Prostate gland (tissue), 2 donors: ENCODE measurements around the gene EVI5. TPM values are rescaled to one million over a fixed set of nuclear protein-coding genes. Genes with fewer than 3 reads are reported as not detected.

Source experiments
- DNase-seq: peaks from one replicate; pipeline ENCODE4 v3.0.0-alpha.2; 2019; ENCODE audit warnings: low spot score
- H3K27ac ChIP-seq, 2 donors: fragments of 200-600 bp; sonication (generic); 2 replicates each; pipeline ENCODE4 v1.5.1; 2017 to 2019
- H3K27me3 ChIP-seq: fragments of 200-600 bp; sonication (generic); replicated peaks from 2 replicates; pipeline ENCODE4 v1.5.1; 2019; ENCODE audit not compliant: insufficient read depth
- H3K36me3 ChIP-seq, 2 donors: fragments of 200-600 bp; sonication (generic); 1 replicate in 1 of 2; 2 replicates in 1 of 2; pipeline versions ENCODE4 v1.5.1 to v1.8.1; 2017 to 2019
- H3K4me1 ChIP-seq: fragments of 200-600 bp; sonication (generic); replicated peaks from 2 replicates; pipeline ENCODE4 v1.5.1; 2019
- H3K4me3 ChIP-seq, 2 donors: fragments of 200-600 bp; sonication (generic); 2 replicates each; pipeline ENCODE4 v1.5.1; 2017 to 2019
- H3K9me3 ChIP-seq: fragments of 200-600 bp; sonication (generic); 2 replicates; pipeline ENCODE4 v1.5.1; 2017
- CTCF ChIP-seq, 4 experiments: fragments of 200-600 bp in 2 of 4; fragments of 450-650 bp in 2 of 4; sonication (generic) in 2 of 4; IDR thresholded peaks; 1 replicate in 3 of 4; 2 replicates in 1 of 4; pipeline ENCODE4 v1.5.1; 2016 to 2019; ENCODE audit warnings: antibody characterized with exemption in 4 of 4, mild to moderate bottlenecking in 2 of 4, moderate library complexity in 2 of 4
- POLR2A ChIP-seq: fragments of 450-650 bp; IDR thresholded peaks from one replicate; pipeline ENCODE4 v1.6.1; 2016; ENCODE audit warnings: antibody characterized with exemption, mild to moderate bottlenecking
- POLR2AphosphoS5 ChIP-seq: sonication (generic); formaldehyde crosslinking; IDR thresholded peaks from one replicate; pipeline ENCODE4 v1.6.1; 2017; ENCODE audit warnings: antibody characterized with exemption
- WGBS: methylation state at CpG from one replicate; pipeline ENCODE4 v1.1.5; 2018; 5-methylcytosine and 5-hydroxymethylcytosine counted together
- intact Hi-C: fragments of 100-400 bp; cut with DNase I; formaldehyde crosslinking; loops from one replicate; pipeline ENCODE4 v1.14.2; 2022
- total RNA-seq, 2 donors: library from RNA; depleted of rRNA; stranded (reverse); fragments of >200 nt; gene quantifications; one replicate each; pipeline ENCODE4 v1.1.0, GENCODE V29; 2016

The EVI5 gene
- total RNA-seq, 2 donors from 2014 or later, result 22.2 to 38.6 TPM

GRCh38 chr1:92563457-92564216, 221.3 kb downstream of the EVI5 start:
- Histone ChIP-seq H3K4me1 (no peaks in the 10 kb centered on the region), H3K27me3 (no peaks in the 10 kb centered on the region), H3K36me3 (no peaks in the 10 kb centered on the region), H3K4me3 (no peak overlapping the region), H3K9me3 (no peaks in the 10 kb centered on the region), H3K27ac (no peak overlapping the region)
- no peak for TF ChIP-seq POLR2A
- no peak for TF ChIP-seq POLR2AphosphoS5
- no peak for TF ChIP-seq CTCF (IDR thresholded peaks at IDR 0.05)
- WGBS, result 97% methylated on average over 6 of the region's 6 CpGs
- intact Hi-C loops, result no loop called here
- no peak for DNase-seq

GRCh38 chr1:92556350-92556749, 228.6 kb downstream of the EVI5 start:
- no peak for TF ChIP-seq CTCF (IDR thresholded peaks at IDR 0.05)
- intact Hi-C loops, result no loop called here
- H3K27ac ChIP-seq, result no peak overlapping the region
- H3K4me3 ChIP-seq, result no peak overlapping the region
- H3K27me3 ChIP-seq, result no peaks in the 10 kb centered on the region
- no peaks in the 10 kb centered on the region for H3K4me1 ChIP-seq
- no peaks in the 10 kb centered on the region for H3K9me3 ChIP-seq
- no peaks in the 10 kb centered on the region for H3K36me3 ChIP-seq
- 87% methylated on average over 1 of the region's 1 CpG for WGBS
- DNase-seq, result no peak

- no peak for DNase-seq
- H3K36me3 ChIP-seq, result no peaks in the 10 kb centered on the region
- no peaks in the 10 kb centered on the region for H3K4me1 ChIP-seq
- H3K4me3 ChIP-seq, result no peak overlapping the region
- WGBS, result 94% methylated on average over 3 of the region's 3 CpGs
- H3K27ac ChIP-seq, result no peak overlapping the region
- no peak for TF ChIP-seq POLR2A
- no peak for TF ChIP-seq POLR2AphosphoS5
- no peak for TF ChIP-seq CTCF (IDR thresholded peaks at IDR 0.05)
- intact Hi-C loops, result no loop called here
- no peaks in the 10 kb centered on the region for H3K27me3 ChIP-seq
- no peaks in the 10 kb centered on the region for H3K9me3 ChIP-seq
Measured at GRCh38 chr1:92554216-92554615, 230.7 kb downstream of the EVI5 start.

- TF ChIP-seq POLR2A, result no peak
- TF ChIP-seq POLR2AphosphoS5, result no peak
- TF ChIP-seq CTCF (IDR thresholded peaks at IDR 0.05), result no peak
- DNase-seq, result no peak
- Histone ChIP-seq H3K9me3 (no peaks in the 10 kb centered on the region), H3K4me1 (no peaks in the 10 kb centered on the region), H3K27ac (no peak overlapping the region), H3K36me3 (no peaks in the 10 kb centered on the region), H3K4me3 (no peak overlapping the region), H3K27me3 (no peaks in the 10 kb centered on the region)
- WGBS, result 5% methylated on average over 1 of the region's 1 CpG
- intact Hi-C loops, result no loop called here
Measured at GRCh38 chr1:92551916-92552315, 233.0 kb downstream of the EVI5 start.

GRCh38 chr1:92544756-92545165, 240.1 kb downstream of the EVI5 start:
- Histone ChIP-seq H3K36me3 (no peaks in the 10 kb centered on the region), H3K4me3 (no peak overlapping the region)
- WGBS, result 93% methylated on average over 2 of the region's 2 CpGs

More at GRCh38 chr1:92544756-92545165, 240.1 kb downstream of the EVI5 start:
- TF ChIP-seq CTCF (IDR thresholded peaks at IDR 0.05) (no peak), POLR2A (no peak), POLR2AphosphoS5 (no peak)
- Histone ChIP-seq H3K27ac (no peak overlapping the region), H3K27me3 (no peaks in the 10 kb centered on the region), H3K9me3 (no peaks in the 10 kb centered on the region), H3K4me1 (no peaks in the 10 kb centered on the region)
- no peak for DNase-seq
- intact Hi-C loops, result no loop called here
